Measurements from ENCODE around the gene HDAC11. TPM values are rescaled to one million over a fixed set of nuclear protein-coding genes. Genes with fewer than 3 reads are reported as not detected.
A peak's percentile ranks its signal among the peaks of the same experiment; 100 is the strongest.
"Not testable (repeated sequence)": the region's sequence is repeated elsewhere in the genome, so short reads cannot be mapped to it uniquely, and the experiment has no call there.

The HDAC11 gene
- total RNA-seq, 2 experiments from 2014 or later, result 0.70 to 1.2 TPM

- Mint-ChIP-seq H3K27ac (no peak overlapping the region), H3K4me3 (no peak overlapping the region), H3K27me3 (peaks cover 25% of the 10 kb centered on the region), H3K36me3 (no peaks in the 10 kb centered on the region), H3K4me1 (peaks cover 8% of the 10 kb centered on the region), H3K9me3 (ENCODE audit: low read depth) (no peaks in the 10 kb centered on the region)
- DNase-seq (no peak), ATAC-seq (no peak)
- CTCF ChIA-PET, result interaction anchor here (0.6 to 1.5 kb wide), 6 partner anchors 7 to 172 kb away, joined by 3 to 6 read pairs (median 3); no protein-coding TSS in a partner anchor
Observed at GRCh38 chr3:13475871-13476590, 4.1 kb upstream of the HDAC11 start.

- peaks cover 23% of the 10 kb centered on the region for H3K27me3 Mint-ChIP-seq
Observed at GRCh38 chr3:13477943-13478342, 2.2 kb upstream of the HDAC11 start.

GRCh38 chr3:13479332-13479581 is 849 bp upstream of the HDAC11 start:
- CTCF ChIA-PET, result interaction anchor here (0.8 to 6.7 kb wide), 10 partner anchors 15 to 387 kb away, joined by 3 to 29 read pairs (median 5); no protein-coding TSS in a partner anchor
- peak overlapping the region; percentile 86 for H3K27ac Mint-ChIP-seq
- no peaks in the 10 kb centered on the region for H3K9me3 Mint-ChIP-seq (ENCODE audit: low read depth)
- ATAC-seq, result peak; percentile 5
- H3K36me3 Mint-ChIP-seq, result no peaks in the 10 kb centered on the region
- peaks cover 15% of the 10 kb centered on the region for H3K27me3 Mint-ChIP-seq
- H3K4me1 Mint-ChIP-seq, result peaks cover 10% of the 10 kb centered on the region
- H3K4me3 Mint-ChIP-seq, result peak overlapping the region; percentile 83
- no peak for DNase-seq

More at GRCh38 chr3:13477943-13478342, 2.2 kb upstream of the HDAC11 start:
- Mint-ChIP-seq H3K27ac (no peak overlapping the region), H3K36me3 (no peaks in the 10 kb centered on the region), H3K9me3 (ENCODE audit: low read depth) (no peaks in the 10 kb centered on the region), H3K4me3 (no peak overlapping the region), H3K4me1 (peaks cover 10% of the 10 kb centered on the region)
- DNase-seq, result no peak
- CTCF ChIA-PET, result no interaction called here
- no peak for ATAC-seq

GRCh38 chr3:13480340-13481318 is 523 bp downstream of the HDAC11 start:
- CTCF ChIA-PET, result interaction anchor here (0.9 to 6.7 kb wide), 14 partner anchors 14 to 411 kb away, joined by 3 to 29 read pairs (median 4); no protein-coding TSS in a partner anchor
- Mint-ChIP-seq H3K9me3 (ENCODE audit: low read depth) (no peaks in the 10 kb centered on the region), H3K4me1 (peaks cover 17% of the 10 kb centered on the region), H3K27ac (no peak overlapping the region), H3K27me3 (peaks cover 7% of the 10 kb centered on the region), H3K4me3 (peak overlapping the region; percentile 68), H3K36me3 (no peaks in the 10 kb centered on the region)
- peak; percentile 52 for DNase-seq
- no peak for ATAC-seq

GRCh38 chr3:13482106-13482690 is 2.1 kb downstream of the HDAC11 start:
- DNase-seq (no peak), ATAC-seq (no peak)
- CTCF ChIA-PET, result interaction anchor here (0.8 to 6.7 kb wide), 5 partner anchors 13 to 173 kb away, joined by 3 to 29 read pairs (median 4); no protein-coding TSS in a partner anchor
- Mint-ChIP-seq H3K27ac (no peak overlapping the region), H3K27me3 (peaks cover 7% of the 10 kb centered on the region), H3K4me3 (no peak overlapping the region), H3K4me1 (peaks cover 17% of the 10 kb centered on the region), H3K36me3 (no peaks in the 10 kb centered on the region), H3K9me3 (ENCODE audit: low read depth) (no peaks in the 10 kb centered on the region)

- CTCF ChIA-PET, result interaction anchor here (1.4 to 6.7 kb wide), 2 partner anchors 165 to 172 kb away, joined by 5 to 29 read pairs; no protein-coding TSS in a partner anchor
- no peaks in the 10 kb centered on the region for H3K9me3 Mint-ChIP-seq (ENCODE audit: low read depth)
- H3K27me3 Mint-ChIP-seq, result peaks cover 7% of the 10 kb centered on the region
- H3K4me1 Mint-ChIP-seq, result peaks cover 17% of the 10 kb centered on the region
- H3K27ac Mint-ChIP-seq, result no peak overlapping the region
- no peak for DNase-seq
- no peak for ATAC-seq
- no peaks in the 10 kb centered on the region for H3K36me3 Mint-ChIP-seq
- H3K4me3 Mint-ChIP-seq, result no peak overlapping the region
Observed at GRCh38 chr3:13483286-13483685, 3.2 kb downstream of the HDAC11 start.

GRCh38 chr3:13483988-13484695 is 4.0 kb downstream of the HDAC11 start:
- ATAC-seq (no peak), DNase-seq (no peak)
- H3K36me3 Mint-ChIP-seq, result no peaks in the 10 kb centered on the region
- peaks cover 7% of the 10 kb centered on the region for H3K27me3 Mint-ChIP-seq
- no peak overlapping the region for H3K27ac Mint-ChIP-seq
- no peak overlapping the region for H3K4me3 Mint-ChIP-seq
- peaks cover 13% of the 10 kb centered on the region for H3K4me1 Mint-ChIP-seq
- no peaks in the 10 kb centered on the region for H3K9me3 Mint-ChIP-seq (ENCODE audit: low read depth)
- CTCF ChIA-PET, result interaction anchor here (1.0 to 6.7 kb wide), 5 partner anchors 23 to 173 kb away, joined by 3 to 29 read pairs (median 4); no protein-coding TSS in a partner anchor

- Mint-ChIP-seq H3K4me3 (no peak overlapping the region), H3K4me1 (peaks cover 11% of the 10 kb centered on the region), H3K36me3 (no peaks in the 10 kb centered on the region), H3K27ac (peak overlapping the region; percentile 56), H3K27me3 (peaks cover 7% of the 10 kb centered on the region), H3K9me3 (ENCODE audit: low read depth) (no peaks in the 10 kb centered on the region)
- ATAC-seq, result no peak
- CTCF ChIA-PET, result interaction anchor here (0.9 to 6.7 kb wide), 7 partner anchors 9 to 172 kb away, joined by 3 to 29 read pairs (median 4); no protein-coding TSS in a partner anchor
- no peak for DNase-seq
Observed at GRCh38 chr3:13484851-13485590, 4.9 kb downstream of the HDAC11 start.

- not testable (repeated sequence) for ATAC-seq; H3K4me3 Mint-ChIP-seq; H3K4me1 Mint-ChIP-seq; H3K36me3 Mint-ChIP-seq; H3K27ac Mint-ChIP-seq; DNase-seq; H3K9me3 Mint-ChIP-seq (ENCODE audit: low read depth); H3K27me3 Mint-ChIP-seq
- CTCF ChIA-PET, result interaction anchor here (0.9 to 6.7 kb wide), 5 partner anchors 9 to 165 kb away, joined by 4 to 29 read pairs (median 8); no protein-coding TSS in a partner anchor
Observed at GRCh38 chr3:13485630-13486562, 5.8 kb downstream of the HDAC11 start.

GRCh38 chr3:13487403-13487802 is 7.3 kb downstream of the HDAC11 start:
- no peak overlapping the region for H3K4me3 Mint-ChIP-seq
- no peaks in the 10 kb centered on the region for H3K27me3 Mint-ChIP-seq
- H3K9me3 Mint-ChIP-seq (ENCODE audit: low read depth), result no peaks in the 10 kb centered on the region
- CTCF ChIA-PET, result interaction anchor here (0.8 to 2.8 kb wide), 6 partner anchors 9 to 164 kb away, joined by 3 to 13 read pairs (median 4); no protein-coding TSS in a partner anchor
- no peak overlapping the region for H3K27ac Mint-ChIP-seq
- H3K4me1 Mint-ChIP-seq, result peaks cover 6% of the 10 kb centered on the region
- H3K36me3 Mint-ChIP-seq, result no peaks in the 10 kb centered on the region
- ATAC-seq (no peak), DNase-seq (no peak)

Data from activated CD8-positive, alpha-beta memory T cell treated with anti-CD3 and anti-CD28 coated beads, Interleukin-2, amount 10 ng/mL, durations not matched to agents 7 days and 5 days (primary cell).